Spleen (tissue), 7 donors: ENCODE results near the gene FAT3.

Experiments used
- POLR2A ChIP-seq, 3 donors: fragments of 450-650 bp; IDR thresholded peaks; one replicate each; pipeline ENCODE4 v1.5.1; 2017; ENCODE audit warnings: antibody characterized with exemption in 3 of 3, mild to moderate bottlenecking in 1 of 3
- POLR2AphosphoS5 ChIP-seq, 3 donors: sonication (generic); formaldehyde crosslinking; IDR thresholded peaks; one replicate each; pipeline ENCODE4 v1.5.1; 2017; ENCODE audit warnings: antibody characterized with exemption in 3 of 3
- TF ChIP-seq, protein P1 (sequence below), 11 experiments: fragments of 200-600 bp in 7 of 11; fragments of 450-650 bp in 4 of 11; sonication (generic) in 4 of 11; IDR thresholded peaks in 8 of 11; conservative IDR thresholded peaks in 3 of 11; 1 replicate in 7 of 11; 2 replicates in 4 of 11; pipeline versions ENCODE4 v1.4.0 to v1.8.0; 2016 to 2021; ENCODE audit warnings: antibody characterized with exemption in 11 of 11, inconsistent platforms in 4 of 11, mild to moderate bottlenecking in 1 of 11
- donor health status: DM: no; HTN: no; CAD: no; lungs with moderate emphysema.
- donor health status: DM: no; HTN: no; CAD: no.
- donor health status: DM: no; HTN: no; CAD: no.

- TF ChIP-seq POLR2AphosphoS5 (IDR thresholded peaks at IDR 0.05) (no peak), POLR2A (IDR thresholded peaks at IDR 0.05) (no peak)
- TF ChIP-seq, protein P1, sequence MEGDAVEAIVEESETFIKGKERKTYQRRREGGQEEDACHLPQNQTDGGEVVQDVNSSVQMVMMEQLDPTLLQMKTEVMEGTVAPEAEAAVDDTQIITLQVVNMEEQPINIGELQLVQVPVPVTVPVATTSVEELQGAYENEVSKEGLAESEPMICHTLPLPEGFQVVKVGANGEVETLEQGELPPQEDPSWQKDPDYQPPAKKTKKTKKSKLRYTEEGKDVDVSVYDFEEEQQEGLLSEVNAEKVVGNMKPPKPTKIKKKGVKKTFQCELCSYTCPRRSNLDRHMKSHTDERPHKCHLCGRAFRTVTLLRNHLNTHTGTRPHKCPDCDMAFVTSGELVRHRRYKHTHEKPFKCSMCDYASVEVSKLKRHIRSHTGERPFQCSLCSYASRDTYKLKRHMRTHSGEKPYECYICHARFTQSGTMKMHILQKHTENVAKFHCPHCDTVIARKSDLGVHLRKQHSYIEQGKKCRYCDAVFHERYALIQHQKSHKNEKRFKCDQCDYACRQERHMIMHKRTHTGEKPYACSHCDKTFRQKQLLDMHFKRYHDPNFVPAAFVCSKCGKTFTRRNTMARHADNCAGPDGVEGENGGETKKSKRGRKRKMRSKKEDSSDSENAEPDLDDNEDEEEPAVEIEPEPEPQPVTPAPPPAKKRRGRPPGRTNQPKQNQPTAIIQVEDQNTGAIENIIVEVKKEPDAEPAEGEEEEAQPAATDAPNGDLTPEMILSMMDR (IDR thresholded peaks at IDR 0.05 in 8 of 11, conservative IDR thresholded peaks at IDR 0.05 in 3 of 11) = no peak
These were observed 1.9 kb upstream of the FAT3 start for GRCh38 chr11:92222701-92223100.
